ENCODE measurements around the gene SIVA1. TPM values are rescaled to one million over a fixed set of nuclear protein-coding genes. Genes with fewer than 3 reads are reported as not detected.

SIVA1 gene
- total RNA-seq, 1 donor: 67.8 TPM

DNA sequence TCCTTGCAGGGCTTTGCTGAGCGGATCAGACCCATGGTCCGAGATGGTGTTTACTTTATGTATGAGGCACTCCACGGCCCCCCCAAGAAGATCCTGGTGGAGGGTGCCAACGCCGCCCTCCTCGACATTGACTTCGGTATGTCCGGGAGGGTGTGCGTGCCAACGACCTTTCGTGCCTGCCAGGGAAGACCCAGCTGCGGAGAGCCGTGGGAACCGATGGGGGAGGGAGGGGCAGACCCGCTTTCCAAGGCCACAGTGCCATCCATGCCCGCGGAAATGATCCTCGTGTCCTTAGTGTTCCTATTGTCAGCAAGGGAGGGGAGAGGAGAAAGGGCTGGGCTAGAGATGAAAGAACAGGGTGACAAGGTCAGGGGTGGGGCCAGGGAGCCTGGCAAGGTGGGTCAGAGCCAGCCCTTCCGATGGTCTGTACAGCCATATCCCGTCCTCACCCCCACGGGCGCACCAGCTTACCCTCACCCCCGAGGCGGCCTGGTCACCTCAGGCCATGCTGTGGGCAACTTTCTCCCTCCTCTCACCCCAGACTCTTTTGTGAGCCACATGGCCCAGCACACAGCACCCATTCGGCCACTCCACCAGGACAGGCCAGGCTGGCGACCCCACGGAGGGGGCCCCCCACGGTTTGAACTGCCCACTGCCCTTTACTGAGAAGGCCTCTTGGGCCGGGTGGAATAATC lies 11.7 kb upstream of the SIVA1 start:
- H3K4me3 ChIP-seq (ENCODE audit: low read depth, low read length): no peak overlapping the region
- DNase-seq (ENCODE audit: low read depth): no peak
- TF ChIP-seq, protein P1, sequence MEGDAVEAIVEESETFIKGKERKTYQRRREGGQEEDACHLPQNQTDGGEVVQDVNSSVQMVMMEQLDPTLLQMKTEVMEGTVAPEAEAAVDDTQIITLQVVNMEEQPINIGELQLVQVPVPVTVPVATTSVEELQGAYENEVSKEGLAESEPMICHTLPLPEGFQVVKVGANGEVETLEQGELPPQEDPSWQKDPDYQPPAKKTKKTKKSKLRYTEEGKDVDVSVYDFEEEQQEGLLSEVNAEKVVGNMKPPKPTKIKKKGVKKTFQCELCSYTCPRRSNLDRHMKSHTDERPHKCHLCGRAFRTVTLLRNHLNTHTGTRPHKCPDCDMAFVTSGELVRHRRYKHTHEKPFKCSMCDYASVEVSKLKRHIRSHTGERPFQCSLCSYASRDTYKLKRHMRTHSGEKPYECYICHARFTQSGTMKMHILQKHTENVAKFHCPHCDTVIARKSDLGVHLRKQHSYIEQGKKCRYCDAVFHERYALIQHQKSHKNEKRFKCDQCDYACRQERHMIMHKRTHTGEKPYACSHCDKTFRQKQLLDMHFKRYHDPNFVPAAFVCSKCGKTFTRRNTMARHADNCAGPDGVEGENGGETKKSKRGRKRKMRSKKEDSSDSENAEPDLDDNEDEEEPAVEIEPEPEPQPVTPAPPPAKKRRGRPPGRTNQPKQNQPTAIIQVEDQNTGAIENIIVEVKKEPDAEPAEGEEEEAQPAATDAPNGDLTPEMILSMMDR (IDR thresholded peaks at IDR 0.05; ENCODE audit: insufficient read depth, low read depth, low read length): no peak

DNA sequence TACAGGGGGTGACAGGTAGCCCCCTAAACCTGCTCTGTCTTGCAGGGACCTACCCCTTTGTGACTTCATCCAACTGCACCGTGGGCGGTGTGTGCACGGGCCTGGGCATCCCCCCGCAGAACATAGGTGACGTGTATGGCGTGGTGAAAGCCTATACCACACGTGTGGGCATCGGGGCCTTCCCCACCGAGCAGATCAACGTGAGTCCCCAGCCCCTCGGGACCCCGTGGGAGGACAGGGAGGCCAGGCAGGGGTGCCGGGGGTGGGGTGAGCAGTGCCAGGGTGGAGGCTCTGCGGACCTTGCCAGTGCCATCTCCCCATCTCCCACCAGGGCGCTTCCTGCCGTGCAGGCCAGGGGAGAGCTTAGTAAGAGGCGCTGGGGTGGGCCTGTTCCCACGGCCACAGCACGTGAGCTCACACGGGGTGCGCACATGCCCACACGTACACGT lies 11.1 kb upstream of the SIVA1 start:
- no peak for DNase-seq (ENCODE audit: low read depth)
- TF ChIP-seq, protein P1 (IDR thresholded peaks at IDR 0.05; ENCODE audit: insufficient read depth, low read depth, low read length): no peak
- no peak overlapping the region for H3K4me3 ChIP-seq (ENCODE audit: low read depth, low read length)

DNA sequence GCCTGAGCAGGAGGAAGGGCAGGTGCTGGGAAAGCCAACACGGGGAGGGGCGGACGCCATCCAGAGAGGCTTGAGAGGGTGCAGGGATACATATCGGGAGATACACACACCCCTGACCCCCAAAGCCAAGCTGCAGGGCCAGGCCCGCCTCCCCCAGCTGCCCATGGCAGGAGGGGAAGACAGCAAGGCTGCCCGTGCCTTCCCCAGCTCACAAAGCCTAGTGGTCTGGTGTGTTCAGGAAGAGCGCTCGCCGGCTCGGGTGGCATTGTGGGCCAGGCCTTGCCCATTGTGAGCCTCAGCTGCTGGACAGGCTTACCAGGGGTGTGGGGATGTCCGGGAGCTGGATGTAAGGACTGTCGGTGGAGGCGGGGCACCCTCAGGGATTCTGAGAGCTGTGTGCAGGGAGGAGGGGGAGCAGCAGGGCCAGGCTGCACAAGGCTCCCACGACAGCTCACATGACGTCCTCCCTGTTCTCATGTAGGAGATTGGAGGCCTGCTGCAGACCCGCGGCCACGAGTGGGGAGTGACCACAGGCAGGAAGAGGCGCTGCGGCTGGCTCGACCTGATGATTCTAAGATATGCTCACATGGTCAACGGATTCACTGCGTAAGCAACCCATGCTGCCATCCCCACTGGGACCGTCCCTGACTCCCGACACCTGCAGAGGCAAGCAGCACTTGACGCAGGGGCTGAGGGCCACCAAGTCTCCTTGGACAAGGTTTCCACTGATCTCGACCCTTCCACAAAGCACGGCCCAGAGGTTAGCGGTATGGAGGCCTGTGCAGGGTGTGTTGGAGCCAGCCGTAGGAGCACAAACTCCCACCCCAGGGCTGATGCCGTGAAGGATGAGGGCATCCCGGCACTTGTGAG lies 10.1 kb upstream of the SIVA1 start:
- H3K4me3 ChIP-seq (ENCODE audit: low read depth, low read length): no peak overlapping the region
- DNase-seq (ENCODE audit: low read depth): no peak
- TF ChIP-seq, protein P1 (IDR thresholded peaks at IDR 0.05; ENCODE audit: insufficient read depth, low read depth, low read length): no peak

DNA sequence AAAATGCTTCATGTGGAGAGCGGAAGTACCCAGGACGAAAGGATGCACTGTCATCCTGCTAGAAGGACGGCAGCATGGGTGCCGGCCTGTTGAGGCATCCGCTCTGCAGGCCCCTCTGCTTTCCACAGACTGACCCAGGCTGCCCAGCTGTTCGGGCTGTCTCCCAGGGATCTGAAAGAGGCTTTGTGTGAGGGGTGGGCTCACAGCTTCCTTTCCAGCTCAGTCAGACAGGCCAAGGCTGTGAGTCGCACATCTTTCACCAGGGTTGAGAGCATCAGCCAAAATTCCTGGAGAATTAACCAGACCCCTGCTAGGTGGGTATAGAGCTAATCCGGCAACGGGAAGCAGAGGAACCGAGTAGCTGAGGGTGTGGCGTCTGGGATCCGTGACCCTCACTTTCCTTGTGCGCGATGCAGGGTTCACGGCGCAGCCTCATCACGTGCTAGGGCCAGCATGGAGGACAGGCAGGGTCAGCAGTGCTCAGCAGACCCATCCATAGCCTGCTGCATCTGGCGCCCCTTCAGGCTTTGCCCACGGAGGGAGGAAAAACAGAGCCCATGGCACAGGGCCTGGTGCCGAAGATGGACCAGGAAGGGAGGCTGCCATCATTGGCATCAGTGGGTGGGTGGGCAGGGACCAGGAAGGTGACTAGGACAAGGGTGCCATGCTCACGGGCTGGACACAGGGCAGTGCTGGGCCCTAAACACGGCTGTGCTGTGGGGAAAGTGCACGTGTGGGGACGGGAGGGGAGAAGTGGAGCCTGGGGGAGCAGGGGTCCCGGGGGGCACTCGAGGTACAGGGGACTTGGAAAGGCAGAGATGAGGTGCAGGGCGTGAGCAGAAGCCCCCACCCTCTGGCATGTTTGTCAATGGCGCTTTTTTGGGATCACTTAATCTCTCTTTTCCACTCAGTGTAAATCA lies 9.2 kb upstream of the SIVA1 start:
- H3K4me3 ChIP-seq (ENCODE audit: low read depth, low read length): no peak overlapping the region
- no peak for DNase-seq (ENCODE audit: low read depth)
- TF ChIP-seq, protein P1 (IDR thresholded peaks at IDR 0.05; ENCODE audit: insufficient read depth, low read depth, low read length): no peak

DNA sequence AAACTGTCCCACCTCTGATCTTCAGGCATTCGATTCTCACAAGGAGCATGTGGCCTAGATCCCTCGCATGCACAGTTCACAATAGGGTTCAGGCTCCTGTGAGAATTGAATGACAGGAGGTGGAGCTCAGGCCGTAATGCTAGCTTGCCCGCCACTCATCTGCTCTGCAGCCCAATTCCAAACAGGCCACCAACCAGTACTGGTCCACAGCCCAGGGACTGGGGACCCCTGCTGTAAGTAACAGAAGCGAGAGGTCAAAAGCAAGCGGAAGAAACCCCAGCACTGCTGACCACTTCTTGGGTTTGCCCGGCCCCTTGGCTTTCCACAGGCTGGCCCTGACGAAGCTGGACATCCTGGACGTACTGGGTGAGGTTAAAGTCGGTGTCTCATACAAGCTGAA lies 8.5 kb upstream of the SIVA1 start:
- DNase-seq (ENCODE audit: low read depth): no peak
- H3K4me3 ChIP-seq (ENCODE audit: low read depth, low read length): no peak overlapping the region
- TF ChIP-seq, protein P1 (IDR thresholded peaks at IDR 0.05; ENCODE audit: insufficient read depth, low read depth, low read length): no peak

DNA sequence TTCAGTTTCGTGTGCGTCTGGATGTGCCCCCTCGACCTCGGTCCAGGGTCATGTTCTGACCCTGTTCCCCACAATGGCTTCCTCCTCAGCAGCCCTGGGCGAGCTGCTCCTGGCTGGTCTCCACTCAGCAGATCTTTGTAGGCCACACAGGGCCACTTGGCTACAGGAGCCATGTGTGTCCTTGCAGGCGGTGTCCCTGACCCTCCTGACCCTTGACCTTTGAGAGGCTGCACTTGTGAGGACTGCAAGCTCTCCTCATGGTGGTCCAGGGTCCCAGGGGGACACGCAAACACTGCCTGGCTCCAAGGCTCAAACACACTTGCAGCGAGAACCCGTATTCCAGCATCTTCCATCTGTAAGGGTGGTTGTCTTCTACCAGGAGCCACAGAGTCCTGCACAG lies 7.5 kb upstream of the SIVA1 start:
- no peak for DNase-seq (ENCODE audit: low read depth)
- TF ChIP-seq, protein P1 (IDR thresholded peaks at IDR 0.05; ENCODE audit: insufficient read depth, low read depth, low read length): no peak
- no peak overlapping the region for H3K4me3 ChIP-seq (ENCODE audit: low read depth, low read length)
